K562 (cell line): Measurements from ENCODE around the gene BEST4. TPM values are rescaled to one million over a fixed set of nuclear protein-coding genes. Genes with fewer than 3 reads are reported as not detected.
A peak's percentile ranks its signal among the peaks of the same experiment; 100 is the strongest.

ENCODE experiments used
- ATAC-seq: fragments of 200-7000 bp; cut with Tn5 transposase; 3 replicates; pipeline ENCODE4 v1.9.1; 2020; ENCODE audit warnings: moderate library complexity
- BruUV-seq: library from RNA; stranded (reverse); fragments of 400-500 nt; replicated peaks from 2 replicates; lab custom pipeline; 2021; lab: Mats Ljungman, UMichigan
- CTCF ChIA-PET: fragments of 300-600 bp; formaldehyde crosslinking; extraction: SDS; loops from one replicate; lab custom pipeline; 2021; ENCODE audit warnings: low intra/inter-chr PET ratio; lab: Yijun Ruan, JAX
- POLR2A ChIA-PET: fragments of 300-600, 350-650 bp; sonication (Branson Sonifier 250); formaldehyde crosslinking; extraction: SDS; loops from one replicate; lab custom pipeline; 2021; ENCODE audit warnings: antibody characterized with exemption, inconsistent platforms; lab: Yijun Ruan, JAX
- DNase-seq, 4 experiments: peaks; one replicate each; pipeline versions ENCODE4 v3.0.0 to v3.0.0-alpha.2; 2011 to 2018; ENCODE audit warnings: low spot score in 3 of 4, mixed read lengths in 3 of 4; ENCODE audit errors: extremely low read depth in 1 of 4
- FAIRE-seq: peaks from 2 replicates; lab custom pipeline; 2011; peaks lifted over from hg19 to GRCh38; lab: Jason Lieb, UNC
- H2AFZ ChIP-seq: 2 replicates; pipeline ENCODE4 v1.6.0; 2011; ENCODE audit warnings: low read depth, low read length, control low read depth, inconsistent platforms
- H3K27ac ChIP-seq: fragments of 200-600 bp; 3 replicates; pipeline ENCODE4 v1.8.0; 2011; ENCODE audit warnings: low read depth, mild to moderate bottlenecking, control low read depth, inconsistent platforms, low read length, moderate library complexity, mixed read lengths; ENCODE audit errors: extremely low read depth
- H3K27me3 ChIP-seq, 2 experiments: fragments of 300-600 bp in 1 of 2; 2 replicates in 1 of 2; 3 replicates in 1 of 2; pipeline versions ENCODE4 v1.6.0 to v1.8.0; 2011; ENCODE audit warnings: inconsistent platforms in 2 of 2, low read length in 2 of 2, mild to moderate bottlenecking in 1 of 2, mixed read lengths in 1 of 2, moderate library complexity in 1 of 2; ENCODE audit not compliant: control insufficient read depth in 2 of 2, insufficient read depth in 2 of 2
- H3K36me3 ChIP-seq: fragments of 300-600 bp; 3 replicates; pipeline ENCODE4 v1.8.0; 2011; ENCODE audit warnings: mild to moderate bottlenecking, low read length, inconsistent platforms; ENCODE audit not compliant: control insufficient read depth, insufficient read depth
- H3K4me1 ChIP-seq, 2 experiments: fragments of 200-600 bp in 1 of 2; replicated peaks in 1 of 2; 2 replicates in 1 of 2; 3 replicates in 1 of 2; pipeline versions ENCODE4 v1.5.1 to v1.8.0; 2011; ENCODE audit warnings: inconsistent platforms in 2 of 2, low read length in 2 of 2, mild to moderate bottlenecking in 1 of 2, mixed read lengths in 1 of 2, moderate library complexity in 1 of 2; ENCODE audit not compliant: control insufficient read depth in 2 of 2, insufficient read depth in 2 of 2
- H3K4me2 ChIP-seq: 2 replicates; pipeline ENCODE4 v1.6.1; 2011; ENCODE audit warnings: low read length, control low read depth, inconsistent platforms, mixed read lengths; ENCODE audit not compliant: insufficient read depth
- H3K4me3 ChIP-seq: fragments of 200-600 bp; sonication (generic), shearing (Covaris generic); 2 replicates; pipeline ENCODE4 v1.5.1; 2016; ENCODE audit warnings: control low read depth, inconsistent platforms
- H3K79me2 ChIP-seq: fragments of 200-600 bp; 3 replicates; pipeline ENCODE4 v1.8.0; 2011; ENCODE audit warnings: low read length, inconsistent platforms; ENCODE audit not compliant: control insufficient read depth, insufficient read depth
- H3K9ac ChIP-seq, 2 experiments: 2 replicates each; pipeline versions ENCODE4 v1.6.0 to v1.6.1; 2011; ENCODE audit warnings: low read depth in 2 of 2, low read length in 2 of 2, control low read depth in 1 of 2, inconsistent platforms in 1 of 2, mild to moderate bottlenecking in 1 of 2, mixed read lengths in 1 of 2; ENCODE audit not compliant: insufficient read depth in 1 of 2
- H3K9me1 ChIP-seq: one replicate; pipeline ENCODE4 v1.6.0; 2011; ENCODE audit warnings: inconsistent platforms, mild to moderate bottlenecking, low read length, moderate library complexity; ENCODE audit not compliant: control insufficient read depth, insufficient read depth
- H3K9me3 ChIP-seq: replicated peaks from 2 replicates; pipeline ENCODE4 v1.5.1; 2011; ENCODE audit warnings: low read depth, low read length, inconsistent platforms; ENCODE audit not compliant: control insufficient read depth, insufficient read depth
- H4K20me1 ChIP-seq: replicated peaks from 2 replicates; pipeline ENCODE4 v1.6.1; 2011; ENCODE audit warnings: low read length, inconsistent platforms, mixed read lengths; ENCODE audit not compliant: control insufficient read depth, insufficient read depth
- MNT ChIP-seq, 2 experiments: fragments of 450-650 bp; conservative IDR thresholded peaks; 2 replicates each; pipeline ENCODE4 v1.6.1; 2017; ENCODE audit warnings: mild to moderate bottlenecking in 2 of 2, moderate library complexity in 2 of 2
- NBN ChIP-seq: fragments of 450-650 bp; IDR thresholded peaks from 2 replicates; pipeline ENCODE4 v1.6.1; 2016; ENCODE audit warnings: low read depth, mild to moderate bottlenecking
- NFIC ChIP-seq: fragments of 450-650 bp; IDR thresholded peaks from 2 replicates; pipeline ENCODE4 v1.6.1; 2017; ENCODE audit warnings: mild to moderate bottlenecking, inconsistent platforms
- PHTF2 ChIP-seq: fragments of 250-450 bp; sonication (Bioruptor Pico); IDR thresholded peaks from 2 replicates; pipeline ENCODE4 v1.5.0; 2021; ENCODE audit warnings: mild to moderate bottlenecking
- RCOR1 ChIP-seq, 2 experiments: IDR thresholded peaks; 2 replicates each; pipeline ENCODE4 v1.6.1; 2012; ENCODE audit warnings: low read depth in 2 of 2, low read length in 2 of 2, borderline replicate concordance in 1 of 2, improper control_type of control experiment in 1 of 2
- TCF3 ChIP-seq: sonication (generic); formaldehyde crosslinking; IDR thresholded peaks from 2 replicates; pipeline ENCODE4 v1.4.0; 2020; ENCODE audit warnings: mild to moderate bottlenecking, missing genetic modification reagents
- VEZF1 ChIP-seq: fragments of 200-800 bp; sonication (Bioruptor generic); IDR thresholded peaks from 2 replicates; pipeline ENCODE4 v1.6.1; 2017; ENCODE audit warnings: missing genetic modification characterization, missing compliant biosample characterization
- ZFP36 ChIP-seq: fragments of 150-350 bp; IDR thresholded peaks from 2 replicates; pipeline ENCODE4 v1.6.1; 2018; ENCODE audit warnings: low read length, low read depth; ENCODE audit not compliant: partially characterized antibody
- ZNF239 ChIP-seq: fragments of 250-450 bp; sonication (Bioruptor Pico); IDR thresholded peaks from 2 replicates; pipeline ENCODE4 v1.4.0; 2020; ENCODE audit warnings: mild to moderate bottlenecking
- WGBS: fragments of 100-300 bp; shearing (Covaris generic); methylation state at CpG from one replicate; pipeline ENCODE4 v1.1.6; 2016; ENCODE audit warnings: low coverage, mixed read lengths; ENCODE audit not compliant: insufficient coverage; ENCODE audit errors: missing lambda C conversion rate; 5-methylcytosine and 5-hydroxymethylcytosine counted together
- in situ Hi-C: fragments of 300-500 bp; cut with MboI; formaldehyde crosslinking; loops from 4 replicates; pipeline ENCODE4 v1.15.0; 2018; ENCODE audit warnings: inconsistent platforms, mixed read lengths
- intact Hi-C: fragments of 100-400 bp; cut with micrococcal nuclease; formaldehyde crosslinking; loops from 2 replicates; pipeline ENCODE4 v1.14.2; 2022
- polyA plus RNA-seq, 8 experiments: library from polyadenylated mRNA; depleted of rRNA in 4 of 8; stranded (reverse) in 5 of 8; unstranded in 3 of 8; fragments of >200 nt; fragmentation: Nextera tagmentation in 2 of 8; fragmentation: Illumina TruSeq in 1 of 8; extraction: Ambion mirVana in 2 of 8; extraction: Trizol in 1 of 8; gene quantifications; 2 replicates each; pipeline versions ENCODE4 v1.2.1 to v1.2.3, GENCODE V29; 2011 to 2014; ENCODE audit warnings: inconsistent platforms in 1 of 8, missing spikeins in 1 of 8
- total RNA-seq, 7 experiments: library from RNA; depleted of rRNA in 6 of 7; stranded (reverse); fragments of >200 nt in 6 of 7; fragmentation: Illumina TruSeq in 2 of 7; extraction: Trizol in 2 of 7; gene quantifications; 2 replicates each; pipeline versions ENCODE4 v1.2.1 to v1.2.3, GENCODE V29; 2011 to 2021; ENCODE audit warnings: low replicate concordance in 1 of 7

The BEST4 gene
- total and polyA plus RNA-seq, 9 of the 15 experiments (the other 6 are each of a cell fraction or from before 2014, with no cell fraction given) = 0.07 to 0.11 TPM; not detected in 7

- TF ChIP-seq RCOR1 (IDR thresholded peaks at IDR 0.05; ENCODE audit: borderline replicate concordance in 1 of 2, low read depth in 2 of 2, low read length in 2 of 2) (peak in 1 of 2 experiments; percentile 68; a peak in 1 of 4 replicates), ZNF239 (CRISPR knock-in tag) (peak; percentile 35), MNT (conservative IDR thresholded peaks at IDR 0.05) (0 out of 4 replicates have a peak, but pooled peaks of 1 of the 2 experiments have one; percentile 42), PHTF2 (CRISPR knock-in tag) (no peak), NBN (peak; percentile 55; the same call in 1 of the 2 replicates)
These were observed 46.4 kb upstream of the BEST4 start (continued) for GRCh38 chr1:44834328-44834727.

- Histone ChIP-seq H3K36me3 (no peaks in the 10 kb centered on the region), H3K4me2 (no peak overlapping the region), H3K27me3 (no peaks in the 10 kb centered on the region), H2AFZ (no peak overlapping the region)
- WGBS = 68% methylated on average over 13 of the region's 13 CpGs
- BruUV-seq = no TSS peak
- ATAC-seq (peak; percentile 3; the same call in 2 of the 3 replicates), FAIRE-seq (no peak)
- in situ Hi-C loops = no loop called here
- POLR2A ChIA-PET = interaction anchor here (1.0 to 11.1 kb wide), 7 partner anchors 11 to 180 kb away, joined by 3 to 217 read pairs (median 6); partner anchors contain the start of genes BTBD19, PTCH2, RPS8 and UROD
- TF ChIP-seq TCF3 (CRISPR knock-in tag) (no peak), VEZF1 (CRISPR knock-in tag) (0 out of 2 replicates have a peak, but pooled peaks have one; percentile 7), ZFP36 (peak; percentile 93), NFIC (peak; percentile 76)
- TF ChIP-seq, all 486 proteins: peak for 3
- no peaks in the 10 kb centered on the region for H3K9me1 ChIP-seq
- H3K4me1 ChIP-seq = peaks cover 51 to 63% of the 10 kb centered on the region in 2 experiments
- H3K9me3 ChIP-seq = no peaks in the 10 kb centered on the region
- intact Hi-C loops = loop anchor here (5.0 to 10.0 kb wide), 2 partner anchors 40 to 393 kb away; no protein-coding TSS in a partner anchor
- CTCF ChIA-PET = interaction anchor here (0.5 kb wide), 1 partner anchor 588 kb away, joined by 4 read pairs; no protein-coding TSS in a partner anchor
- no peaks in the 10 kb centered on the region for H4K20me1 ChIP-seq
- no peaks in the 10 kb centered on the region for H3K79me2 ChIP-seq
- H3K9ac ChIP-seq = peak overlapping the region in 1 of 2 experiments; percentile 40; a peak in 2 of 4 replicates
- DNase-seq = peak in 3 of 4 experiments; percentile 37 to 43 (median 38)
- no peak overlapping the region for H3K27ac ChIP-seq
- no peak overlapping the region for H3K4me3 ChIP-seq
These were observed 44.2 kb upstream of the BEST4 start for GRCh38 chr1:44832056-44832705.
